Measurements from ENCODE around the gene ACTN3.

GRCh38 chr11:66543263-66544107 is 3.2 kb upstream of the ACTN3 start:
- TF ChIP-seq, protein P1, sequence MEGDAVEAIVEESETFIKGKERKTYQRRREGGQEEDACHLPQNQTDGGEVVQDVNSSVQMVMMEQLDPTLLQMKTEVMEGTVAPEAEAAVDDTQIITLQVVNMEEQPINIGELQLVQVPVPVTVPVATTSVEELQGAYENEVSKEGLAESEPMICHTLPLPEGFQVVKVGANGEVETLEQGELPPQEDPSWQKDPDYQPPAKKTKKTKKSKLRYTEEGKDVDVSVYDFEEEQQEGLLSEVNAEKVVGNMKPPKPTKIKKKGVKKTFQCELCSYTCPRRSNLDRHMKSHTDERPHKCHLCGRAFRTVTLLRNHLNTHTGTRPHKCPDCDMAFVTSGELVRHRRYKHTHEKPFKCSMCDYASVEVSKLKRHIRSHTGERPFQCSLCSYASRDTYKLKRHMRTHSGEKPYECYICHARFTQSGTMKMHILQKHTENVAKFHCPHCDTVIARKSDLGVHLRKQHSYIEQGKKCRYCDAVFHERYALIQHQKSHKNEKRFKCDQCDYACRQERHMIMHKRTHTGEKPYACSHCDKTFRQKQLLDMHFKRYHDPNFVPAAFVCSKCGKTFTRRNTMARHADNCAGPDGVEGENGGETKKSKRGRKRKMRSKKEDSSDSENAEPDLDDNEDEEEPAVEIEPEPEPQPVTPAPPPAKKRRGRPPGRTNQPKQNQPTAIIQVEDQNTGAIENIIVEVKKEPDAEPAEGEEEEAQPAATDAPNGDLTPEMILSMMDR (IDR thresholded peaks at IDR 0.05) = no peak
- TF ChIP-seq JUN (CRISPR knock-in tag; IDR thresholded peaks at IDR 0.05) (no peak), ATF2 (CRISPR knock-in tag; IDR thresholded peaks at IDR 0.05; ENCODE audit: borderline replicate concordance, low read depth) (no peak), ZNF232 (CRISPR knock-in tag; IDR thresholded peaks at IDR 0.05) (no peak), NR2C2 (CRISPR knock-in tag; IDR thresholded peaks at IDR 0.05) (no peak), KAT7 (CRISPR knock-in tag; IDR thresholded peaks at IDR 0.05; ENCODE audit: borderline replicate concordance) (no peak), FOXP1 (CRISPR knock-in tag; IDR thresholded peaks at IDR 0.05; ENCODE audit: borderline replicate concordance) (no peak), CREB1 (CRISPR knock-in tag; IDR thresholded peaks at IDR 0.05) (no peak), USF2 (CRISPR knock-in tag; IDR thresholded peaks at IDR 0.05) (no peak), STAT6 (CRISPR knock-in tag; conservative IDR thresholded peaks at IDR 0.05; ENCODE audit: low read depth) (no peak), ZNF671 (CRISPR knock-in tag; IDR thresholded peaks at IDR 0.05) (no peak)
- TF ChIP-seq, protein P2, sequence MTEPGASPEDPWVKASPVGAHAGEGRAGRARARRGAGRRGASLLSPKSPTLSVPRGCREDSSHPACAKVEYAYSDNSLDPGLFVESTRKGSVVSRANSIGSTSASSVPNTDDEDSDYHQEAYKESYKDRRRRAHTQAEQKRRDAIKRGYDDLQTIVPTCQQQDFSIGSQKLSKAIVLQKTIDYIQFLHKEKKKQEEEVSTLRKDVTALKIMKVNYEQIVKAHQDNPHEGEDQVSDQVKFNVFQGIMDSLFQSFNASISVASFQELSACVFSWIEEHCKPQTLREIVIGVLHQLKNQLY (CRISPR knock-in tag; IDR thresholded peaks at IDR 0.05) = no peak
